SK-N-SH (cell line): Measurements from ENCODE around the gene GALNT18. TPM values are rescaled to one million over a fixed set of nuclear protein-coding genes. Genes with fewer than 3 reads are reported as not detected.

Experiments
- CTCF ChIA-PET: fragments of 300-600, 350-600 bp; formaldehyde crosslinking; extraction: SDS; loops from one replicate; lab custom pipeline; 2021; lab: Yijun Ruan, JAX
- POLR2A ChIA-PET: fragments of 350-600 bp; sonication (Branson Sonifier 250); formaldehyde crosslinking; extraction: SDS; loops from one replicate; lab custom pipeline; 2020; ENCODE audit warnings: antibody characterized with exemption, inconsistent platforms; lab: Yijun Ruan, JAX
- DNase-seq: peaks from one replicate; pipeline ENCODE4 v3.0.0; 2012
- H2AFZ ChIP-seq: fragments of 200-600 bp; sonication (generic); 2 replicates; pipeline ENCODE4 v1.8.1; 2016; ENCODE audit warnings: antibody characterized with exemption, mild to moderate bottlenecking, low read depth
- H3F3A ChIP-seq: fragments of 200-600 bp; sonication (generic); replicated peaks from 2 replicates; pipeline ENCODE3; 2016; ENCODE audit warnings: antibody characterized with exemption, mild to moderate bottlenecking; ENCODE audit not compliant: insufficient read depth
- H3K27ac ChIP-seq, 2 experiments: fragments of 200-500 bp in 1 of 2; fragments of 200-600 bp in 1 of 2; sonication (Bioruptor generic) in 1 of 2; sonication (generic), shearing (Covaris generic) in 1 of 2; 2 replicates each; pipeline versions ENCODE4 v1.5.1 to v1.6.1; 2014 to 2016; ENCODE audit warnings: low read depth in 2 of 2, inconsistent platforms in 1 of 2, low read length in 1 of 2, mild to moderate bottlenecking in 1 of 2, mixed read lengths in 1 of 2
- H3K27me3 ChIP-seq: fragments of 200-600 bp; sonication (generic), shearing (Covaris generic); 2 replicates; pipeline ENCODE4 v1.6.1; 2016; ENCODE audit warnings: mixed run types; ENCODE audit not compliant: insufficient read depth
- H3K36me3 ChIP-seq, 2 experiments: fragments of 200-500 bp in 1 of 2; fragments of 200-600 bp in 1 of 2; sonication (Bioruptor generic) in 1 of 2; sonication (generic) in 1 of 2; replicated peaks in 1 of 2; 2 replicates each; pipeline versions ENCODE3 to v1.5.1; 2014 to 2016; ENCODE audit warnings: low read length in 1 of 2, mild to moderate bottlenecking in 1 of 2; ENCODE audit not compliant: insufficient read depth in 2 of 2, control insufficient read depth in 1 of 2
- H3K4me1 ChIP-seq, 2 experiments: fragments of 200-500 bp in 1 of 2; fragments of 200-600 bp in 1 of 2; sonication (Bioruptor generic) in 1 of 2; sonication (generic), shearing (Covaris generic) in 1 of 2; 2 replicates each; pipeline versions ENCODE4 v1.5.1 to v1.6.1; 2014 to 2016; ENCODE audit warnings: low read depth in 1 of 2, low read length in 1 of 2, mixed run types in 1 of 2; ENCODE audit not compliant: insufficient read depth in 2 of 2, control insufficient read depth in 1 of 2
- H3K4me2 ChIP-seq: fragments of 200-600 bp; sonication (generic), shearing (Covaris generic); 2 replicates; pipeline ENCODE4 v1.6.1; 2017; ENCODE audit warnings: mixed run types
- H3K4me3 ChIP-seq, 2 experiments: fragments of 200-500 bp in 1 of 2; fragments of 200-600 bp in 1 of 2; sonication (Bioruptor generic) in 1 of 2; sonication (generic), shearing (Covaris generic) in 1 of 2; 2 replicates each; pipeline versions ENCODE4 v1.5.1 to v1.8.1; 2014 to 2016; ENCODE audit warnings: low read depth in 2 of 2, inconsistent platforms in 1 of 2, low read length in 1 of 2, mild to moderate bottlenecking in 1 of 2, mixed read lengths in 1 of 2, moderate library complexity in 1 of 2
- H3K79me2 ChIP-seq: fragments of 200-600 bp; sonication (generic); 2 replicates; pipeline ENCODE4 v1.8.1; 2017; ENCODE audit warnings: mild to moderate bottlenecking; ENCODE audit not compliant: insufficient read depth
- H3K9ac ChIP-seq: fragments of 200-600 bp; sonication (generic); 2 replicates; pipeline ENCODE4 v1.6.1; 2017; ENCODE audit warnings: mixed run types
- H3K9me2 ChIP-seq: fragments of 200-600 bp; sonication (generic); 2 replicates; pipeline ENCODE4 v1.6.1; 2017; ENCODE audit warnings: mixed run types
- H3K9me3 ChIP-seq: fragments of 200-600 bp; sonication (generic); 2 replicates; pipeline ENCODE4 v1.6.1; 2017; ENCODE audit warnings: mixed run types, mild to moderate bottlenecking, moderate library complexity
- H4K20me1 ChIP-seq: fragments of 200-600 bp; sonication (generic); 2 replicates; pipeline ENCODE4 v1.6.1; 2017; ENCODE audit warnings: mild to moderate bottlenecking, mixed run types; ENCODE audit not compliant: insufficient read depth
- ELF1 ChIP-seq: IDR thresholded peaks from 2 replicates; pipeline ENCODE4 v1.4.0; 2012
- EP300 ChIP-seq, 2 experiments: IDR thresholded peaks; 2 replicates each; pipeline versions ENCODE4 v1.4.0 to v1.6.1; 2012; ENCODE audit warnings: borderline replicate concordance in 1 of 2, low read depth in 1 of 2, low read length in 1 of 2
- FOXJ3 ChIP-seq: sonication (generic); formaldehyde crosslinking; IDR thresholded peaks from 2 replicates; pipeline ENCODE4 v1.5.1; 2020; ENCODE audit warnings: mild to moderate bottlenecking, missing genetic modification reagents
- FOXM1 ChIP-seq: IDR thresholded peaks from 2 replicates; pipeline ENCODE4 v1.4.0; 2012; ENCODE audit warnings: low read depth, mild to moderate bottlenecking
- GABPA ChIP-seq: IDR thresholded peaks from 2 replicates; pipeline ENCODE4 v1.4.0; 2012; ENCODE audit warnings: low read depth, mild to moderate bottlenecking
- MEF2A ChIP-seq: IDR thresholded peaks from 2 replicates; pipeline ENCODE4 v1.4.0; 2012; ENCODE audit warnings: low read depth, borderline replicate concordance
- MXI1 ChIP-seq: IDR thresholded peaks from 2 replicates; pipeline ENCODE4 v1.6.1; 2012; ENCODE audit warnings: mild to moderate bottlenecking, low read depth, low read length, improper control_type of control experiment
- NFIC ChIP-seq: IDR thresholded peaks from 2 replicates; pipeline ENCODE4 v1.4.0; 2012; ENCODE audit warnings: borderline replicate concordance
- RAD21 ChIP-seq: IDR thresholded peaks from 2 replicates; pipeline ENCODE4 v1.6.1; 2012; ENCODE audit warnings: mild to moderate bottlenecking, low read length
- SMC3 ChIP-seq: IDR thresholded peaks from 2 replicates; pipeline ENCODE4 v1.6.1; 2012; ENCODE audit warnings: low read depth, low read length, improper control_type of control experiment
- TAF1 ChIP-seq: IDR thresholded peaks from 2 replicates; pipeline ENCODE4 v1.6.1; 2012; ENCODE audit warnings: low read depth, mild to moderate bottlenecking, low read length, moderate library complexity, borderline replicate concordance
- TCF12 ChIP-seq: IDR thresholded peaks from 2 replicates; pipeline ENCODE4 v1.4.0; 2012
- TEAD4 ChIP-seq: IDR thresholded peaks from 2 replicates; pipeline ENCODE4 v1.4.0; 2012; ENCODE audit warnings: mild to moderate bottlenecking, borderline replicate concordance; ENCODE audit not compliant: insufficient read depth
- WGBS: methylation state at CpG from one replicate; pipeline ENCODE4 v1.1.6; 2017; ENCODE audit warnings: low lambda C conversion rate; 5-methylcytosine and 5-hydroxymethylcytosine counted together
- polyA plus RNA-seq, 3 experiments: library from polyadenylated mRNA; depleted of rRNA; stranded (reverse); fragments of >200 nt; gene quantifications; 2 replicates each; pipeline ENCODE4 v1.2.3, GENCODE V29; 2012
- small RNA-seq, 7 experiments: library from RNA; depleted of rRNA; stranded (forward); fragments of <200 nt; gene quantifications; one replicate each; pipeline ENCODE3, GENCODE V24; 2012
- TF ChIP-seq, protein P1 (sequence below): IDR thresholded peaks from 2 replicates; pipeline ENCODE4 v1.4.0; 2012; ENCODE audit warnings: low read depth, borderline replicate concordance
- TF ChIP-seq, protein P2 (sequence below): IDR thresholded peaks from 2 replicates; pipeline ENCODE4 v1.4.0; 2012; ENCODE audit warnings: low read depth, borderline replicate concordance

GALNT18 gene
- polyA plus RNA-seq, 1 of the 3 experiments (the other 2 are of a cell fraction) = 0.64 TPM

DNA sequence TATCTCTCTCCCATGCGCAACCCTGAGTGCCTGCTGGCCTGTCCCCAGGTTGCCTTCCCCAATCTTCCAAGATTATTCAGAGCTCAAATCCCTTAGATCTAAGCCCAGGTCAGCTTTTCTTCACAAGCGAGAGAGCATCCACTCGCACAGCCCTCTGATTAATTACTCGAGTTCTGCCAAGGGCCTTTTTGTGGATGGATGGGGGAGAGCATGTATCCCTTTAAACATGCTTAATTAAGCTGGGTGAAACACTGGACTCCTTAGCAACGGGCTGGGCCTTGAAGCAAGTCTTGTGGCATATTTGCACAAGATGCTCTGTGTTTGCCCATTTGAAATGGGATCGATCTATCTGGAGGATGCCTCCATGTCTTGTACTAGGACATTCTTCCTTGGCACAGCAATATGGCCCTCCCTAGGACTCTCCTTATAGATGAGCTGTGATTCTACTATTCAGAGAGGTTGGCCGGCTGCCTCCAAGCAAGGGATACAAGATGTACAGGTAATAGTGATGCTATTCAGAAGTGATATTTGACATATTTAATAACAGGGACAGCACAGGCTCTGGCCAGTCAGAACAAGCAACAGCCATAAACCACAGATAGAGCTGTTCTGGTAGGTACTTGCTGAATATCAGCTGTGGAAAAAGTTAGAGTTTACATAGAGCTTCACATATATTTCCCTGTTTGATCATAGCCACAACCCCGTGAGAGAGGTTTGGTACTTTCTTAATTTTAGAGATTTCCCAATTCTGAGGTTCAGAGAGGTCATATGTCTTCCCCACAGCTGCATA, 394.3 kb downstream of the GALNT18 start:
- Histone ChIP-seq H4K20me1 (no peaks in the 10 kb centered on the region), H3K27me3 (no peaks in the 10 kb centered on the region), H3K4me2 (no peak overlapping the region), H3K9ac (no peak overlapping the region), H3K36me3 (no peaks in the 10 kb centered on the region), H2AFZ (no peak overlapping the region), H3K9me2 (no peaks in the 10 kb centered on the region), H3K9me3 (no peaks in the 10 kb centered on the region), H3K4me3 (no peak overlapping the region), H3K4me1 (no peaks in the 10 kb centered on the region), H3K27ac (no peak overlapping the region), H3K79me2 (no peaks in the 10 kb centered on the region), H3F3A (no peaks in the 10 kb centered on the region)
- 50% methylated on average over 8 of the region's 8 CpGs for WGBS
- DNase-seq = no peak
- no peak for TF ChIP-seq MXI1
- TF ChIP-seq SMC3 = no peak
- TF ChIP-seq FOXM1 = no peak
- no peak for TF ChIP-seq TCF12
- TF ChIP-seq, protein P1, sequence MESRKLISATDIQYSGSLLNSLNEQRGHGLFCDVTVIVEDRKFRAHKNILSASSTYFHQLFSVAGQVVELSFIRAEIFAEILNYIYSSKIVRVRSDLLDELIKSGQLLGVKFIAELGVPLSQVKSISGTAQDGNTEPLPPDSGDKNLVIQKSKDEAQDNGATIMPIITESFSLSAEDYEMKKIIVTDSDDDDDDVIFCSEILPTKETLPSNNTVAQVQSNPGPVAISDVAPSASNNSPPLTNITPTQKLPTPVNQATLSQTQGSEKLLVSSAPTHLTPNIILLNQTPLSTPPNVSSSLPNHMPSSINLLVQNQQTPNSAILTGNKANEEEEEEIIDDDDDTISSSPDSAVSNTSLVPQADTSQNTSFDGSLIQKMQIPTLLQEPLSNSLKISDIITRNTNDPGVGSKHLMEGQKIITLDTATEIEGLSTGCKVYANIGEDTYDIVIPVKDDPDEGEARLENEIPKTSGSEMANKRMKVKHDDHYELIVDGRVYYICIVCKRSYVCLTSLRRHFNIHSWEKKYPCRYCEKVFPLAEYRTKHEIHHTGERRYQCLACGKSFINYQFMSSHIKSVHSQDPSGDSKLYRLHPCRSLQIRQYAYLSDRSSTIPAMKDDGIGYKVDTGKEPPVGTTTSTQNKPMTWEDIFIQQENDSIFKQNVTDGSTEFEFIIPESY = no peak
- TF ChIP-seq MEF2A = no peak
- TF ChIP-seq, protein P2, sequence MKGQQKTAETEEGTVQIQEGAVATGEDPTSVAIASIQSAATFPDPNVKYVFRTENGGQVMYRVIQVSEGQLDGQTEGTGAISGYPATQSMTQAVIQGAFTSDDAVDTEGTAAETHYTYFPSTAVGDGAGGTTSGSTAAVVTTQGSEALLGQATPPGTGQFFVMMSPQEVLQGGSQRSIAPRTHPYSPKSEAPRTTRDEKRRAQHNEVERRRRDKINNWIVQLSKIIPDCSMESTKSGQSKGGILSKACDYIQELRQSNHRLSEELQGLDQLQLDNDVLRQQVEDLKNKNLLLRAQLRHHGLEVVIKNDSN = no peak
- no peak for TF ChIP-seq TEAD4
- no peak for TF ChIP-seq FOXJ3
- no peak for TF ChIP-seq TAF1
- no peak for TF ChIP-seq RAD21
- no peak for TF ChIP-seq GABPA
- no peak for TF ChIP-seq ELF1
- no peak for TF ChIP-seq NFIC
- TF ChIP-seq EP300 (IDR thresholded peaks at IDR 0.05; ENCODE audit: borderline replicate concordance in 1 of 2, low read depth in 1 of 2, low read length in 1 of 2) = no peak
- POLR2A ChIA-PET = no interaction called here
- CTCF ChIA-PET = interaction anchor here (1.6 kb wide), 1 partner anchor 16 kb away, joined by 3 read pairs; no protein-coding TSS in a partner anchor

Small RNA genes within 50 kb of the gene (small RNA-seq; reads per million reads assigned to genes)
- 0 reads per million in 7 experiments for gene MIR4299

Other genes with a start within 250 kb of the GALNT18 start
- 10.3 and 13.3 TPM in 2 replicates for gene USP47, start 220.0 kb upstream of the GALNT18 start, polyA plus RNA-seq (2012; rRNA removed)